ENCODE results near the gene SPEF2. TPM values are rescaled to one million over a fixed set of nuclear protein-coding genes. Genes with fewer than 3 reads are reported as not detected.

Gene SPEF2
- total RNA-seq, 1 donor from 2014 or later, result 7.9 TPM

DNA sequence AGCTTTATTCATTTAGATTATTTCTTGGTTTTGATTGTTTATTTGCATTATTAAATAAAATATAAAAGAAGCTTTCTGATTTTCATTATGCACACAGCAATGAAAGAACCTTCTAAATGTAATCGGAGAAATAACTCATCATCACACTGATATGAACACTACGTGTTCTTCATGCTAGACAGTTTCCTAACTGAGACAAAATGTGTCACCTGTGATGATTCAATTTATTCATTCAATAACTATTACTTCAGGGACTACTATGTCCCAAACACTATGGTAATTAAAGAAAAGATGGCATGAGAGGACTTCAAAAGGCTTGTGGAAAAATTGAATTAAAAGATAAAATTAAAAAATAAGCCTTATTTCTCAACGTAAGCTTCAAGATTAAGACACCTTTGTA is 118.1 kb downstream of the SPEF2 start:
- TF ChIP-seq, protein P1, sequence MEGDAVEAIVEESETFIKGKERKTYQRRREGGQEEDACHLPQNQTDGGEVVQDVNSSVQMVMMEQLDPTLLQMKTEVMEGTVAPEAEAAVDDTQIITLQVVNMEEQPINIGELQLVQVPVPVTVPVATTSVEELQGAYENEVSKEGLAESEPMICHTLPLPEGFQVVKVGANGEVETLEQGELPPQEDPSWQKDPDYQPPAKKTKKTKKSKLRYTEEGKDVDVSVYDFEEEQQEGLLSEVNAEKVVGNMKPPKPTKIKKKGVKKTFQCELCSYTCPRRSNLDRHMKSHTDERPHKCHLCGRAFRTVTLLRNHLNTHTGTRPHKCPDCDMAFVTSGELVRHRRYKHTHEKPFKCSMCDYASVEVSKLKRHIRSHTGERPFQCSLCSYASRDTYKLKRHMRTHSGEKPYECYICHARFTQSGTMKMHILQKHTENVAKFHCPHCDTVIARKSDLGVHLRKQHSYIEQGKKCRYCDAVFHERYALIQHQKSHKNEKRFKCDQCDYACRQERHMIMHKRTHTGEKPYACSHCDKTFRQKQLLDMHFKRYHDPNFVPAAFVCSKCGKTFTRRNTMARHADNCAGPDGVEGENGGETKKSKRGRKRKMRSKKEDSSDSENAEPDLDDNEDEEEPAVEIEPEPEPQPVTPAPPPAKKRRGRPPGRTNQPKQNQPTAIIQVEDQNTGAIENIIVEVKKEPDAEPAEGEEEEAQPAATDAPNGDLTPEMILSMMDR (IDR thresholded peaks at IDR 0.05), result no peak
- no peak for DNase-seq (ENCODE audit: extremely low spot score, unreplicated experiment)
- H3K27ac Mint-ChIP-seq (ENCODE audit: unreplicated experiment), result no peak overlapping the region
- H3K36me3 Mint-ChIP-seq (ENCODE audit: unreplicated experiment), result no peaks in the 10 kb centered on the region
- H3K27me3 Mint-ChIP-seq (ENCODE audit: unreplicated experiment), result peaks cover 5% of the 10 kb centered on the region
- H3K9me3 Mint-ChIP-seq (ENCODE audit: unreplicated experiment), result peaks cover 5% of the 10 kb centered on the region
- no peaks in the 10 kb centered on the region for H3K4me1 Mint-ChIP-seq (ENCODE audit: unreplicated experiment)
- H3K4me3 Mint-ChIP-seq (ENCODE audit: unreplicated experiment), result no peak overlapping the region

DNA sequence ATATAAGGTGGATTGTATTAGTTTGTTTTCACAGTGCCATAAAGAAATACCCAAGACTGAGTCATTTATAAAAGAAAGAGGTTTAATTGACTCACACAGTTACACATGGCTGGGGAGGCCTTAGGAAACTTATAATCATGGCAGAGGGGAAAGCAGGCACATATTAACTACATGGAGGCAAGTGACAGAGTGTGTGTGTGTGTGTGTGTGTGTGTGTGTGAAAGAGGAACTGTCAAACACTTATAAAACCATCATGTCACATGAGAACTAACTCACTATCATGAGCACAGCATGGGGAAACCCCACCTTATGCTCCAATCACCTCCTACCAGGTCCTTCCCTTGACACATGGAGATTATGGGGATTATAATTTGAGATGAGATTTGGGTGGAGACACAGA is 118.6 kb downstream of the SPEF2 start:
- H3K27me3 Mint-ChIP-seq (ENCODE audit: unreplicated experiment), result peaks cover 4% of the 10 kb centered on the region
- peaks cover 5% of the 10 kb centered on the region for H3K9me3 Mint-ChIP-seq (ENCODE audit: unreplicated experiment)
- no peak for DNase-seq (ENCODE audit: extremely low spot score, unreplicated experiment)
- H3K36me3 Mint-ChIP-seq (ENCODE audit: unreplicated experiment), result no peaks in the 10 kb centered on the region
- H3K4me3 Mint-ChIP-seq (ENCODE audit: unreplicated experiment), result no peak overlapping the region
- H3K4me1 Mint-ChIP-seq (ENCODE audit: unreplicated experiment), result no peaks in the 10 kb centered on the region
- TF ChIP-seq, protein P1 (IDR thresholded peaks at IDR 0.05), result no peak
- no peak overlapping the region for H3K27ac Mint-ChIP-seq (ENCODE audit: unreplicated experiment)

DNA sequence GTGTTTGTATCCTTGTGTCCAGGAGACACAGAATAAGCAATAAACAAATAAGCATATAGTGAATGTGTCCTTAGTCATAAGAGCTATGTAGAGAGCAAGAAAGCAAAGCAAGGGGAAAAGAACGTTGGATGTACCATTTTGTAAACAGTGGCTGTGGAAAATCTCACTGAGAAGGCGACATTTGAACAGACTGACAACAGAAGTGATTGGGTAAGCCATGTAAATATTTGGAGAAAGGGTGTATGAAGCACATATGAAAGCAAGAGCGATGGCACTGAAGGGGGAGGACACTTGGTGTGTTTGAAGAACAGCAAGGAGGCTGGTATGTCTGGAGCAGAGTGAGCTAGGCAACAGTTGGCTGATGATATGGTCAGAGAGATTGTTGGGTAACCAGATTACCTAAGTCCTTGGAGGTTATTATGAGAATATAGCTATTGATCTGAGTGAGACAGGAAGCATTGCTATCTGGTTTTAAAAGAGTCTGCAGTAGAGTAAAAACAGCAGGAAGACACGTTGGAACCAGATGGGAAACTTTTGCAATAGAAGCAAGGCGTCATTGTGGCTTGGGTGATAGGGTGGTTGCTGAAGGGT is 123.6 kb downstream of the SPEF2 start:
- H3K4me3 Mint-ChIP-seq (ENCODE audit: unreplicated experiment), result no peak overlapping the region
- no peak for DNase-seq (ENCODE audit: extremely low spot score, unreplicated experiment)
- H3K27ac Mint-ChIP-seq (ENCODE audit: unreplicated experiment), result no peak overlapping the region
- H3K4me1 Mint-ChIP-seq (ENCODE audit: unreplicated experiment), result no peaks in the 10 kb centered on the region
- H3K9me3 Mint-ChIP-seq (ENCODE audit: unreplicated experiment), result peaks cover 5% of the 10 kb centered on the region
- H3K36me3 Mint-ChIP-seq (ENCODE audit: unreplicated experiment), result no peaks in the 10 kb centered on the region
- H3K27me3 Mint-ChIP-seq (ENCODE audit: unreplicated experiment), result peaks cover 5% of the 10 kb centered on the region
- TF ChIP-seq, protein P1 (IDR thresholded peaks at IDR 0.05), result no peak

DNA sequence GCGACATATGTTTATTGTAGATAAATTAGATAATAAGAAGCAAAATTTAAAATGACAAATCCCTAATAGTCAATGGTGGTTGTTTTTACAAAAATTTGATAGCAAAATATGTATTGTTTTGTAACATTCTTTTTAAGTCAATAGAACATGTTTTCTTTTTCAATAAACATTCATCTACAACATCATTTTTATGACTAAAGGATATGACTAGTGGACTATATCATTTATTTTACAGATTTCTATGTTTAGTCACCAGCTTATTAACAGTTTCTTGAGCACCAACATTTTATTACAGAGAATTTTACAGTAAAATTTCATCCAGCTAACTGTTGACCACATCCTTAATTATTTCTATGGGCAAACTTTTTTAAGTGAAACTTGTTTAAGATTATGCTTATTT is 124.3 kb downstream of the SPEF2 start:
- Mint-ChIP-seq H3K9me3 (ENCODE audit: unreplicated experiment) (peaks cover 5% of the 10 kb centered on the region), H3K36me3 (ENCODE audit: unreplicated experiment) (no peaks in the 10 kb centered on the region), H3K27ac (ENCODE audit: unreplicated experiment) (no peak overlapping the region), H3K27me3 (ENCODE audit: unreplicated experiment) (peaks cover 9% of the 10 kb centered on the region), H3K4me3 (ENCODE audit: unreplicated experiment) (no peak overlapping the region), H3K4me1 (ENCODE audit: unreplicated experiment) (no peaks in the 10 kb centered on the region)
- TF ChIP-seq, protein P1 (IDR thresholded peaks at IDR 0.05), result no peak
- no peak for DNase-seq (ENCODE audit: extremely low spot score, unreplicated experiment)

DNA sequence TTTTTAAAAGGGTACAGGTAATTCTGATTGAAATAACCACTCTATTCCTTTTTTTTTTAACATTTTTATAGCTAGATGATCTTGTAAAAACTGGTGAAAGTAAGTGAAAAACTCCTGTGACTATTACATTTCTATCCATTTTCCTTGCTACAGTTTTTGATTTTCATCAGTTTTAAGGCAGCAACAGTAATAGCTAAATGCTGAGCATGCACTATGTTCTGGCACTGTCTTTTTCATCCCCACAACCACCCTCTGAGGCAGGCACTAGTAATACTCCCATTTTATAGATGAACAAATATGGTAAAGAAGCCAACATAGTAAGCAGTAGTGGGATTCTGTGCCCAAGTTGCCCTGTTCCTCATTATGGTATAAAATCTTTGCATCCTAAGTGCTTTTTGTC is 126.0 kb downstream of the SPEF2 start:
- H3K27ac Mint-ChIP-seq (ENCODE audit: unreplicated experiment), result no peak overlapping the region
- TF ChIP-seq, protein P1 (IDR thresholded peaks at IDR 0.05), result no peak
- no peak overlapping the region for H3K4me3 Mint-ChIP-seq (ENCODE audit: unreplicated experiment)
- no peak for DNase-seq (ENCODE audit: extremely low spot score, unreplicated experiment)
- no peaks in the 10 kb centered on the region for H3K36me3 Mint-ChIP-seq (ENCODE audit: unreplicated experiment)
- H3K9me3 Mint-ChIP-seq (ENCODE audit: unreplicated experiment), result peaks cover 3% of the 10 kb centered on the region
- H3K27me3 Mint-ChIP-seq (ENCODE audit: unreplicated experiment), result peaks cover 21% of the 10 kb centered on the region
- H3K4me1 Mint-ChIP-seq (ENCODE audit: unreplicated experiment), result no peaks in the 10 kb centered on the region
